SU-DHL-6 (cell line): ENCODE measurements around the gene GOLGA6L24.
"Not testable (repeated sequence)": the region's sequence is repeated elsewhere in the genome, so short reads cannot be mapped to it uniquely, and the experiment has no call there.

Experiments used
- H2AFZ ChIP-seq: fragments of 200-600 bp; sonication (generic); 2 replicates; pipeline ENCODE4 v1.6.1; 2014; ENCODE audit warnings: low read depth, mild to moderate bottlenecking, moderate library complexity, mixed read lengths, antibody characterized with exemption, low read length; ENCODE audit not compliant: severe bottlenecking
- H3F3A ChIP-seq: fragments of 200-600 bp; shearing (Covaris generic); 2 replicates; pipeline ENCODE4 v1.6.0; 2016; ENCODE audit warnings: antibody characterized with exemption, mild to moderate bottlenecking; ENCODE audit not compliant: insufficient read depth
- H3K27ac ChIP-seq: fragments of 200-600 bp; sonication (generic); 2 replicates; pipeline ENCODE4 v1.5.1; 2016; ENCODE audit warnings: low read depth, mild to moderate bottlenecking, low read length, moderate library complexity, mixed read lengths
- H3K27me3 ChIP-seq: fragments of 200-600 bp; sonication (generic), shearing (Covaris generic); 2 replicates; pipeline ENCODE4 v1.6.0; 2014; ENCODE audit warnings: mild to moderate bottlenecking, low read length
- H3K36me3 ChIP-seq: fragments of 200-600 bp; sonication (generic); 2 replicates; pipeline ENCODE4 v1.6.1; 2014; ENCODE audit warnings: mild to moderate bottlenecking, low read length, mixed read lengths
- H3K4me2 ChIP-seq: fragments of 300-600, 200-600 bp; shearing (Covaris generic), sonication (generic); 2 replicates; pipeline ENCODE4 v1.6.0; 2014; ENCODE audit warnings: low read length, low read depth, mild to moderate bottlenecking; ENCODE audit not compliant: poor library complexity, severe bottlenecking
- H3K4me3 ChIP-seq: fragments of 200-600 bp; sonication (generic); 2 replicates; pipeline ENCODE4 v1.5.1; 2014; ENCODE audit warnings: antibody characterized with exemption, low read length, mild to moderate bottlenecking, mixed read lengths; ENCODE audit not compliant: insufficient read depth, poor library complexity, severe bottlenecking
- H3K79me2 ChIP-seq: fragments of 200-600 bp; sonication (generic); 2 replicates; pipeline ENCODE4 v1.6.1; 2014; ENCODE audit warnings: mild to moderate bottlenecking, low read length, moderate library complexity; ENCODE audit not compliant: insufficient read depth
- H3K9ac ChIP-seq: fragments of 200-600 bp; sonication (generic); 2 replicates; pipeline ENCODE4 v1.7.0; 2014; ENCODE audit warnings: mild to moderate bottlenecking, low read length
- H3K9me2 ChIP-seq: fragments of 200-600 bp; sonication (generic); replicated peaks from 2 replicates; pipeline ENCODE4 v1.6.1; 2014; ENCODE audit warnings: low read length; ENCODE audit not compliant: insufficient read depth
- H3K9me3 ChIP-seq: fragments of 200-600 bp; sonication (generic); 2 replicates; pipeline ENCODE4 v1.6.1; 2014; ENCODE audit warnings: low read length, mixed read lengths; ENCODE audit not compliant: insufficient read depth
- H4K20me1 ChIP-seq: fragments of 200-600 bp; sonication (generic); 2 replicates; pipeline ENCODE4 v1.6.1; 2014; ENCODE audit warnings: low read depth, mild to moderate bottlenecking, antibody characterized with exemption, low read length, moderate library complexity, mixed read lengths

GOLGA6L24 gene

GRCh38 chr15:28319725-28320124, 38.2 kb downstream of the GOLGA6L24 start:
- H2AFZ ChIP-seq, H3K4me2 ChIP-seq, H3F3A ChIP-seq, H3K9me2 ChIP-seq, H3K9ac ChIP-seq, H4K20me1 ChIP-seq, H3K79me2 ChIP-seq, H3K4me3 ChIP-seq, H3K36me3 ChIP-seq, H3K27ac ChIP-seq, H3K27me3 ChIP-seq, H3K9me3 ChIP-seq: not testable (repeated sequence)

GRCh38 chr15:28318828-28319227, 39.1 kb downstream of the GOLGA6L24 start:
- H3F3A ChIP-seq, H3K79me2 ChIP-seq, H3K4me3 ChIP-seq, H3K27ac ChIP-seq, H2AFZ ChIP-seq, H3K9me3 ChIP-seq, H3K9me2 ChIP-seq, H3K27me3 ChIP-seq, H3K36me3 ChIP-seq, H4K20me1 ChIP-seq, H3K4me2 ChIP-seq, H3K9ac ChIP-seq: not testable (repeated sequence)

GRCh38 chr15:28318122-28318521, 39.8 kb downstream of the GOLGA6L24 start:
- not testable (repeated sequence) for H3K4me2 ChIP-seq, H3K9me2 ChIP-seq, H3F3A ChIP-seq, H2AFZ ChIP-seq, H3K9me3 ChIP-seq, H3K9ac ChIP-seq, H3K27ac ChIP-seq, H3K4me3 ChIP-seq, H4K20me1 ChIP-seq, H3K27me3 ChIP-seq, H3K79me2 ChIP-seq, H3K36me3 ChIP-seq

GRCh38 chr15:28316958-28317357, 40.9 kb downstream of the GOLGA6L24 start:
- H2AFZ ChIP-seq, H3K36me3 ChIP-seq, H3F3A ChIP-seq, H4K20me1 ChIP-seq, H3K27ac ChIP-seq, H3K4me2 ChIP-seq, H3K9ac ChIP-seq, H3K9me2 ChIP-seq, H3K79me2 ChIP-seq, H3K9me3 ChIP-seq, H3K27me3 ChIP-seq, H3K4me3 ChIP-seq: not testable (repeated sequence)

- not testable (repeated sequence) for H3F3A ChIP-seq, H3K27ac ChIP-seq, H3K9me3 ChIP-seq, H3K79me2 ChIP-seq, H2AFZ ChIP-seq, H3K9me2 ChIP-seq, H3K36me3 ChIP-seq, H3K4me3 ChIP-seq, H4K20me1 ChIP-seq, H3K4me2 ChIP-seq, H3K27me3 ChIP-seq, H3K9ac ChIP-seq
Observed at GRCh38 chr15:28310454-28310853, 47.4 kb downstream of the GOLGA6L24 start.

GRCh38 chr15:28308718-28309117, 49.2 kb downstream of the GOLGA6L24 start:
- not testable (repeated sequence) for H3K79me2 ChIP-seq, H3K4me2 ChIP-seq, H3K27me3 ChIP-seq, H2AFZ ChIP-seq, H3K9me3 ChIP-seq, H3F3A ChIP-seq, H3K9me2 ChIP-seq, H3K27ac ChIP-seq, H3K9ac ChIP-seq, H3K36me3 ChIP-seq, H3K4me3 ChIP-seq, H4K20me1 ChIP-seq
